H9 (cell line): ENCODE measurements around the gene FNDC1. TPM values are rescaled to one million over a fixed set of nuclear protein-coding genes. Genes with fewer than 3 reads are reported as not detected.
"Not testable (repeated sequence)": the region's sequence is repeated elsewhere in the genome, so short reads cannot be mapped to it uniquely, and the experiment has no call there.

Source experiments
- DNase-seq: peaks from one replicate; pipeline ENCODE4 v3.0.0-alpha.2; 2017
- H2AFZ ChIP-seq: one replicate; pipeline ENCODE4 v1.6.1; 2013; ENCODE audit warnings: mild to moderate bottlenecking, low read length, control low read depth, moderate library complexity
- H2AK5ac ChIP-seq: 2 replicates; pipeline ENCODE4 v1.6.1; 2013; ENCODE audit warnings: low read length, control low read depth, mixed read lengths; ENCODE audit not compliant: insufficient read length
- H2BK120ac ChIP-seq: one replicate; pipeline ENCODE4 v1.6.1; 2013; ENCODE audit warnings: low read depth, mild to moderate bottlenecking, low read length, control low read depth, inconsistent platforms; ENCODE audit not compliant: poor library complexity, severe bottlenecking
- H2BK12ac ChIP-seq: 2 replicates; pipeline ENCODE4 v1.6.1; 2013; ENCODE audit warnings: low read length, control low read depth, mixed read lengths, low read depth; ENCODE audit not compliant: insufficient read length
- H2BK15ac ChIP-seq: 2 replicates; pipeline ENCODE4 v1.6.1; 2013; ENCODE audit warnings: low read depth, low read length, control low read depth
- H2BK20ac ChIP-seq: one replicate; pipeline ENCODE4 v1.6.1; 2013; ENCODE audit warnings: low read depth, mild to moderate bottlenecking, low read length, control low read depth, inconsistent platforms; ENCODE audit not compliant: poor library complexity, severe bottlenecking
- H2BK5ac ChIP-seq: 2 replicates; pipeline ENCODE4 v1.6.1; 2013; ENCODE audit warnings: low read length, control low read depth, mixed read lengths; ENCODE audit not compliant: insufficient read length
- H3K14ac ChIP-seq: 2 replicates; pipeline ENCODE4 v1.6.1; 2013; ENCODE audit warnings: low read length, control low read depth; ENCODE audit not compliant: insufficient read depth
- H3K18ac ChIP-seq: 2 replicates; pipeline ENCODE4 v1.6.1; 2013; ENCODE audit warnings: low read depth, mild to moderate bottlenecking, mixed read lengths, low read length, control low read depth; ENCODE audit not compliant: insufficient read length
- H3K23ac ChIP-seq: 2 replicates; pipeline ENCODE4 v1.6.1; 2013; ENCODE audit warnings: low read length, control low read depth, mixed read lengths, low read depth; ENCODE audit not compliant: insufficient read length
- H3K23me2 ChIP-seq: 2 replicates; pipeline ENCODE4 v1.6.1; 2013; ENCODE audit warnings: low read depth, mild to moderate bottlenecking, mixed read lengths, low read length, control low read depth; ENCODE audit not compliant: insufficient read length, poor library complexity, severe bottlenecking
- H3K27ac ChIP-seq: 2 replicates; pipeline ENCODE4 v1.5.1; 2013; ENCODE audit warnings: low read length, control low read depth, mixed read lengths, low read depth; ENCODE audit not compliant: insufficient read length
- H3K27me3 ChIP-seq: 2 replicates; pipeline ENCODE4 v1.6.1; 2013; ENCODE audit warnings: low read length, control low read depth, inconsistent platforms; ENCODE audit not compliant: insufficient read depth
- H3K4ac ChIP-seq: 2 replicates; pipeline ENCODE4 v1.6.1; 2013; ENCODE audit warnings: low read depth, mild to moderate bottlenecking, control low read depth, inconsistent platforms, low read length, moderate library complexity
- H3K4me1 ChIP-seq: 2 replicates; pipeline ENCODE4 v1.6.1; 2013; ENCODE audit warnings: low read length, control low read depth, inconsistent platforms; ENCODE audit not compliant: insufficient read depth
- H3K4me2 ChIP-seq: 2 replicates; pipeline ENCODE4 v1.6.1; 2013; ENCODE audit warnings: low read length, control low read depth, mixed read lengths; ENCODE audit not compliant: insufficient read length, insufficient read depth
- H3K56ac ChIP-seq: 2 replicates; pipeline ENCODE4 v1.6.1; 2013; ENCODE audit warnings: low read depth, mild to moderate bottlenecking, mixed read lengths, low read length, control low read depth; ENCODE audit not compliant: insufficient read length
- H3K79me1 ChIP-seq: 2 replicates; pipeline ENCODE4 v1.6.1; 2013; ENCODE audit warnings: low read depth, mild to moderate bottlenecking, moderate library complexity, low read length, control low read depth, inconsistent platforms; ENCODE audit not compliant: insufficient read depth, poor library complexity, severe bottlenecking
- H3K79me2 ChIP-seq: 2 replicates; pipeline ENCODE4 v1.6.1; 2013; ENCODE audit warnings: low read length, control low read depth, inconsistent platforms; ENCODE audit not compliant: insufficient read depth
- H3K9ac ChIP-seq: 2 replicates; pipeline ENCODE4 v1.6.1; 2013; ENCODE audit warnings: low read length, control low read depth, mixed read lengths; ENCODE audit not compliant: insufficient read length; ENCODE audit errors: extremely low read depth
- H3K9me3 ChIP-seq: one replicate; pipeline ENCODE4 v1.6.1; 2013; ENCODE audit warnings: low read depth, low read length, inconsistent platforms; ENCODE audit not compliant: control insufficient read depth
- H3T11ph ChIP-seq: one replicate; pipeline ENCODE4 v1.6.1; 2013; ENCODE audit warnings: mild to moderate bottlenecking, low read length, control low read depth, inconsistent platforms
- H4K20me1 ChIP-seq: one replicate; pipeline ENCODE4 v1.6.1; 2013; ENCODE audit not compliant: control insufficient read depth, insufficient read length, insufficient read depth
- H4K5ac ChIP-seq: 2 replicates; pipeline ENCODE4 v1.6.1; 2013; ENCODE audit warnings: low read depth, mild to moderate bottlenecking, mixed read lengths, low read length, control low read depth; ENCODE audit not compliant: insufficient read length
- H4K8ac ChIP-seq: replicated peaks from 2 replicates; pipeline ENCODE4 v1.6.1; 2013; ENCODE audit warnings: low read length, control low read depth, mixed read lengths, low read depth; ENCODE audit not compliant: insufficient read length
- H4K91ac ChIP-seq: 2 replicates; pipeline ENCODE4 v1.6.1; 2013; ENCODE audit warnings: low read depth, mild to moderate bottlenecking, moderate library complexity, mixed read lengths, low read length, control low read depth; ENCODE audit not compliant: insufficient read length
- H3K27ac Mint-ChIP-seq, 3 experiments: 2 replicates in 2 of 3; 3 replicates in 1 of 3; pipeline ENCODE4 v1.8.0; 2020 to 2021; ENCODE audit warnings: mixed read lengths in 3 of 3, mild to moderate bottlenecking in 1 of 3, moderate library complexity in 1 of 3
- H3K27me3 Mint-ChIP-seq: 2 replicates; pipeline ENCODE4 v1.8.0; 2021; ENCODE audit warnings: low read depth, mild to moderate bottlenecking, moderate library complexity, mixed read lengths
- H3K36me3 Mint-ChIP-seq, 3 experiments: 2 replicates in 2 of 3; 3 replicates in 1 of 3; pipeline ENCODE4 v1.8.0; 2020 to 2021; ENCODE audit warnings: low read depth in 3 of 3, mixed read lengths in 3 of 3; ENCODE audit not compliant: insufficient read depth in 1 of 3
- H3K4me1 Mint-ChIP-seq, 2 experiments: 2 replicates each; pipeline ENCODE4 v1.8.0; 2020; ENCODE audit warnings: mixed read lengths in 2 of 2
- H3K4me3 Mint-ChIP-seq, 2 experiments: 2 replicates in 1 of 2; 3 replicates in 1 of 2; pipeline ENCODE4 v1.8.0; 2020 to 2021; ENCODE audit warnings: mild to moderate bottlenecking in 2 of 2, mixed read lengths in 2 of 2, moderate library complexity in 1 of 2
- H3K9me3 Mint-ChIP-seq, 2 experiments: 2 replicates in 1 of 2; 3 replicates in 1 of 2; pipeline ENCODE4 v1.8.0; 2020; ENCODE audit warnings: mild to moderate bottlenecking in 2 of 2, mixed read lengths in 2 of 2, moderate library complexity in 1 of 2
- WGBS: extraction: QIAGEN DNeasy Blood & Tissue Kit; methylation state at CpG from one replicate; pipeline ENCODE4 v1.1.7; 2013; ENCODE audit warnings: missing lambda C conversion rate, low lambda C conversion rate, mixed read lengths; ENCODE audit not compliant: insufficient read length; ENCODE audit errors: extremely low coverage; 5-methylcytosine and 5-hydroxymethylcytosine counted together
- total RNA-seq: library from RNA; stranded (reverse); gene quantifications from 2 replicates; pipeline ENCODE4 v1.2.1, GENCODE V29; 2021
- TF ChIP-seq, protein P1 (sequence below): fragments of 200-600 bp; sonication (generic); conservative IDR thresholded peaks from 3 replicates; pipeline ENCODE4 v1.8.0; 2021; ENCODE audit warnings: antibody characterized with exemption, mild to moderate bottlenecking

The FNDC1 gene
- total RNA-seq, 1 experiment from 2014 or later = 0.24 TPM

DNA sequence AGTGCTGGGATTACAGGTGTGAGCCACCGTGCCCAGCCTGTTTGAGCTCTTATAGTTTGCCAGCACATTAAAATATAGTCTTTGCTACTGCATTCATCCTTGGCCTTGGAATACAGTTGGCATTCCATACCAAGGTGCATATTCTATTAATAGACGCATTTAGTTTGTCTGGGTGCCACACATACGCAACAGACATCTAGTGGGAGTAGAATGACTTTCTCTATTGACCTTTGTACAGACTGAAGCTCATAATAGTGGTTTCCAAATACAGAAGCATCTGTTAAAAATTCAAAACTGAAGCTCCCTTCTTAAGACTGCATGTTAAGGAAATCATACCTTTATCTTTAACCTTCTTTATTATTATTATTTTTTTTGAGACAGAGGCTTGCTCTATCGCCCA lies 46.7 kb upstream of the FNDC1 start:
- H3K23ac ChIP-seq = no peak overlapping the region
- no peak overlapping the region for H3K4me2 ChIP-seq
- no peak overlapping the region for H2BK120ac ChIP-seq
- no peak overlapping the region for H4K91ac ChIP-seq
- no peak overlapping the region for H4K5ac ChIP-seq
- H2AFZ ChIP-seq = no peak overlapping the region
- Mint-ChIP-seq H3K9me3 (no peaks in the 10 kb centered on the region), H3K36me3 (no peaks in the 10 kb centered on the region), H3K27me3 (peaks cover 2% of the 10 kb centered on the region), H3K4me1 (no peaks in the 10 kb centered on the region), H3K27ac (no peak overlapping the region), H3K4me3 (no peak overlapping the region)
- no peak overlapping the region for H2BK5ac ChIP-seq
- H4K8ac ChIP-seq = no peak overlapping the region
- H3K9me3 ChIP-seq = no peaks in the 10 kb centered on the region
- H2AK5ac ChIP-seq = no peak overlapping the region
- H3K9ac ChIP-seq = no peak overlapping the region
- no peak overlapping the region for H2BK15ac ChIP-seq
- H3K27me3 ChIP-seq = no peaks in the 10 kb centered on the region
- WGBS = no CpG with 5 or more reads among the region's 4 CpGs
- H3K27ac ChIP-seq = no peak overlapping the region
- H3K23me2 ChIP-seq = no peaks in the 10 kb centered on the region
- no peaks in the 10 kb centered on the region for H3K4me1 ChIP-seq
- no peak overlapping the region for H2BK12ac ChIP-seq
- H3K79me1 ChIP-seq = no peaks in the 10 kb centered on the region
- H3K18ac ChIP-seq = no peak overlapping the region
- H3K4ac ChIP-seq = no peak overlapping the region
- no peak for DNase-seq
- H3K79me2 ChIP-seq = no peaks in the 10 kb centered on the region
- H3K56ac ChIP-seq = no peak overlapping the region
- TF ChIP-seq, protein P1, sequence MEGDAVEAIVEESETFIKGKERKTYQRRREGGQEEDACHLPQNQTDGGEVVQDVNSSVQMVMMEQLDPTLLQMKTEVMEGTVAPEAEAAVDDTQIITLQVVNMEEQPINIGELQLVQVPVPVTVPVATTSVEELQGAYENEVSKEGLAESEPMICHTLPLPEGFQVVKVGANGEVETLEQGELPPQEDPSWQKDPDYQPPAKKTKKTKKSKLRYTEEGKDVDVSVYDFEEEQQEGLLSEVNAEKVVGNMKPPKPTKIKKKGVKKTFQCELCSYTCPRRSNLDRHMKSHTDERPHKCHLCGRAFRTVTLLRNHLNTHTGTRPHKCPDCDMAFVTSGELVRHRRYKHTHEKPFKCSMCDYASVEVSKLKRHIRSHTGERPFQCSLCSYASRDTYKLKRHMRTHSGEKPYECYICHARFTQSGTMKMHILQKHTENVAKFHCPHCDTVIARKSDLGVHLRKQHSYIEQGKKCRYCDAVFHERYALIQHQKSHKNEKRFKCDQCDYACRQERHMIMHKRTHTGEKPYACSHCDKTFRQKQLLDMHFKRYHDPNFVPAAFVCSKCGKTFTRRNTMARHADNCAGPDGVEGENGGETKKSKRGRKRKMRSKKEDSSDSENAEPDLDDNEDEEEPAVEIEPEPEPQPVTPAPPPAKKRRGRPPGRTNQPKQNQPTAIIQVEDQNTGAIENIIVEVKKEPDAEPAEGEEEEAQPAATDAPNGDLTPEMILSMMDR = no peak
- H2BK20ac ChIP-seq = no peak overlapping the region
- H3K14ac ChIP-seq = no peak overlapping the region
- H4K20me1 ChIP-seq = no peaks in the 10 kb centered on the region
- H3T11ph ChIP-seq = no peak overlapping the region

DNA sequence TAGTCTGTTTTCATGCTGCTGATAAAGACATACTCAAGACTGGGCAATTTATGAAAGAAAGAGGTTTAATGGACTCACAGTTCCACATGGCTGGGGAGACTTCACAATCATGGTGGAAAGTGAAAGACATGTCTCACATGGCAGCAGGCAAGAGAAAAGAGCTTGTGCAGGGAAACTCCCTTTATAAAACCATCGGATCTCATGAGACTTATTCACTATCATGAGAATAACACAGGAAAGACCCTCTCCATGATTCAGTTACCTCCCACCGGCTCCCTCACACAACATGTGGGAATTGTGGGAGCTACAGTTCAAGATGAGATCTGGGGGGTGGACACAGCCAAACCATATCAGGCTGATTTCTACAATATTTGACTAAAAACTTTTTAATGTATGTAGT lies 45.4 kb upstream of the FNDC1 start:
- not testable (repeated sequence) for H2AK5ac ChIP-seq, H4K91ac ChIP-seq, H3K9ac ChIP-seq, H3T11ph ChIP-seq, H2BK15ac ChIP-seq, H3K56ac ChIP-seq, H3K27me3 ChIP-seq, H3K9me3 ChIP-seq, H4K5ac ChIP-seq, H3K79me2 ChIP-seq, DNase-seq, H3K4me1 Mint-ChIP-seq, H3K4me2 ChIP-seq, H2BK120ac ChIP-seq, H3K9me3 Mint-ChIP-seq, H3K36me3 Mint-ChIP-seq, H4K8ac ChIP-seq, H3K4me1 ChIP-seq, H3K23ac ChIP-seq, H2BK12ac ChIP-seq, H3K4ac ChIP-seq, H4K20me1 ChIP-seq, H3K23me2 ChIP-seq, H3K27ac Mint-ChIP-seq, H2AFZ ChIP-seq, H2BK20ac ChIP-seq, H3K79me1 ChIP-seq, H3K4me3 Mint-ChIP-seq, H3K14ac ChIP-seq, H3K18ac ChIP-seq, H3K27me3 Mint-ChIP-seq, H3K27ac ChIP-seq, H2BK5ac ChIP-seq
- WGBS = no CpG with 5 or more reads among the region's 2 CpGs
